ENCODE data around the gene TTC7B.

TTC7B gene

GRCh38 chr14:90580377-90581335 is 235.6 kb downstream of the TTC7B start:
- Histone ChIP-seq H3K36me3 (ENCODE audit: insufficient read depth, low read length) (no peaks in the 10 kb centered on the region), H3K27me3 (ENCODE audit: insufficient read depth, low read length) (no peaks in the 10 kb centered on the region), H2AFZ (ENCODE audit: low read depth, low read length) (no peak overlapping the region), H3K4me1 (ENCODE audit: insufficient read depth, low read length) (peaks cover 2% of the 10 kb centered on the region), H3K4me3 (ENCODE audit: low read length) (no peak overlapping the region), H3K9me3 (ENCODE audit: low read length) (no peaks in the 10 kb centered on the region)

GRCh38 chr14:90579816-90580215 is 236.4 kb downstream of the TTC7B start:
- Histone ChIP-seq H3K4me1 (ENCODE audit: insufficient read depth, low read length) (peaks cover 10% of the 10 kb centered on the region), H3K4me3 (ENCODE audit: low read length) (no peak overlapping the region), H2AFZ (ENCODE audit: low read depth, low read length) (no peak overlapping the region), H3K9me3 (ENCODE audit: low read length) (no peaks in the 10 kb centered on the region), H3K27me3 (ENCODE audit: insufficient read depth, low read length) (no peaks in the 10 kb centered on the region), H3K36me3 (ENCODE audit: insufficient read depth, low read length) (no peaks in the 10 kb centered on the region)

DNA sequence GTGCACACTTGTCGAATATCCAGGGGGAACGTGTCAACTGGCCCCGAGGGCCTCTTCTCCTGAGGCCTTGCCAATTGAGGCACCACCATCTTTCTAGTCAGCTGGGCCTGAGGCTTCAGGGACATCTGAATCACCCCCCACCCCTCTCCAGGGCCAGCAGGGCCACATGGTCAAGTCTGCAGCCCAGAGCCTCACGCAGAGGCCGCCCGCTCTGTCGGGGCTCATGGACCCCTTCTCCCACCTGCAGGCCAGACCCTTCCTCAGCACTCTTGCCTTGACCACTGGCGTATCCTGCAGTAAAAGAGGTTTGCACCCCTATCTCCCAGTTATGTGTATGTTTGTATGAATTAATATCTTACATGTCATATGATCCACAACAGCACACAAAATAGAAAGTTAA is 237.1 kb downstream of the TTC7B start:
- no peaks in the 10 kb centered on the region for H3K36me3 ChIP-seq (ENCODE audit: insufficient read depth, low read length)
- no peaks in the 10 kb centered on the region for H3K9me3 ChIP-seq (ENCODE audit: low read length)
- H3K4me3 ChIP-seq (ENCODE audit: low read length) = no peak overlapping the region
- H3K4me1 ChIP-seq (ENCODE audit: insufficient read depth, low read length) = peaks cover 18% of the 10 kb centered on the region
- no peak overlapping the region for H2AFZ ChIP-seq (ENCODE audit: low read depth, low read length)
- H3K27me3 ChIP-seq (ENCODE audit: insufficient read depth, low read length) = no peaks in the 10 kb centered on the region

GRCh38 chr14:90578283-90578985 is 237.8 kb downstream of the TTC7B start:
- H3K36me3 ChIP-seq (ENCODE audit: insufficient read depth, low read length) = no peaks in the 10 kb centered on the region
- H3K4me1 ChIP-seq (ENCODE audit: insufficient read depth, low read length) = peaks cover 22% of the 10 kb centered on the region
- H2AFZ ChIP-seq (ENCODE audit: low read depth, low read length) = no peak overlapping the region
- no peaks in the 10 kb centered on the region for H3K9me3 ChIP-seq (ENCODE audit: low read length)
- no peaks in the 10 kb centered on the region for H3K27me3 ChIP-seq (ENCODE audit: insufficient read depth, low read length)
- H3K4me3 ChIP-seq (ENCODE audit: low read length) = no peak overlapping the region

DNA sequence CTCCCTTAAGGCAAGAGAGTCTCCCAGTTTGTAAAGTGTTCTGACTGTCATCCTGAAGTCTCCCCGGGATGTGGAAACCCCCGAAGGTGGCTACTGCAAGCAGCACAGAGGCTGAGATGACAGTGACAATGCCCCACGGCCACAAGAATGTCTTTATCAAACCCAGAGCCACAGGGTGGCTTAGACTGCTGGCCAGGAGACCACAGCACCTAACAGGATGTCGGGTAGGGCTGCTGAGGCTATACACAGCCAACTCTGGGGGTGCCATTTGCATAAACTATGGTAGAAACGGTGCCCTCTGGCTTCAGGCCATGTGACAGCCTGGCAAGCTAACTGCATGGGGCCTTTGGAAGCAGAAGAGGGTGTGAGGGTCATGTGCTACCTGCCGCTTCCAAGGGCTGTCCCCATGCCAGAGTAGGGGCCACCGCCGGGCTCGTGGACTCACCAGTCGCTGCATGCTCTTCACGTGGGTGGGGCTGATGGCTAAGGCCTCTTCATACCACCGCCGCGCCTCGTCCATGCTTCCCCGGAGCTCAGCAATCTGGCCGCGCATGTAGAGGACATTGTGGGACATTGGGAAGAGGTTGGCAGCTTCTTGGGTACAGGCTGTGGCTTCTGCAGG is 238.5 kb downstream of the TTC7B start:
- Histone ChIP-seq H3K4me1 (ENCODE audit: insufficient read depth, low read length) (peaks cover 22% of the 10 kb centered on the region), H3K27me3 (ENCODE audit: insufficient read depth, low read length) (no peaks in the 10 kb centered on the region), H3K9me3 (ENCODE audit: low read length) (no peaks in the 10 kb centered on the region), H2AFZ (ENCODE audit: low read depth, low read length) (no peak overlapping the region), H3K36me3 (ENCODE audit: insufficient read depth, low read length) (no peaks in the 10 kb centered on the region), H3K4me3 (ENCODE audit: low read length) (no peak overlapping the region)

- H3K4me3 ChIP-seq (ENCODE audit: low read length) = no peak overlapping the region
- no peaks in the 10 kb centered on the region for H3K9me3 ChIP-seq (ENCODE audit: low read length)
- H3K36me3 ChIP-seq (ENCODE audit: insufficient read depth, low read length) = no peaks in the 10 kb centered on the region
- no peaks in the 10 kb centered on the region for H3K27me3 ChIP-seq (ENCODE audit: insufficient read depth, low read length)
- H2AFZ ChIP-seq (ENCODE audit: low read depth, low read length) = no peak overlapping the region
- H3K4me1 ChIP-seq (ENCODE audit: insufficient read depth, low read length) = peaks cover 22% of the 10 kb centered on the region
Measured at GRCh38 chr14:90576981-90577660, 239.1 kb downstream of the TTC7B start.

- Histone ChIP-seq H3K4me3 (ENCODE audit: low read length) (no peak overlapping the region), H2AFZ (ENCODE audit: low read depth, low read length) (no peak overlapping the region), H3K4me1 (ENCODE audit: insufficient read depth, low read length) (peaks cover 22% of the 10 kb centered on the region), H3K9me3 (ENCODE audit: low read length) (no peaks in the 10 kb centered on the region), H3K27me3 (ENCODE audit: insufficient read depth, low read length) (no peaks in the 10 kb centered on the region), H3K36me3 (ENCODE audit: insufficient read depth, low read length) (no peaks in the 10 kb centered on the region)
Measured at GRCh38 chr14:90576581-90576980, 239.6 kb downstream of the TTC7B start.

DNA sequence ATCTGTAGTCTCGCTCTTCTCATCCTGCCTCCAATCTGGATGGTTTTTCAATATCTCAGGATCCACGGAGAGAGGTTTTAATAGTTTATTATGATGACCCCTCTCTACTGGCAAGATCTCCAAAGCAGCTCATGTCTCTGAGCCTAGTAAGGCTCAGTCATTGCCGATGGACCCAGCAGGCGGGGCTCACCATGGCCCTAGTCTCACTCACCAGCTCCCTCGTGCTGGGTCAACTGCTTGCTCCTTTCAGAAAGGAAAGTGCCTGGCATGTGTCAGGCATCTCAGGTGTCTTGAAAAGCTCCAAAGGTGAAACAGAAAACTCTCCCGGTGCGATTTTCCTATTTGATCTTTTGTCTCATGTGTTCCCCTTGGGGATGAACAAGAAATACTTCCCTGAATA is 240.4 kb downstream of the TTC7B start:
- Histone ChIP-seq H3K27me3 (ENCODE audit: insufficient read depth, low read length) (no peaks in the 10 kb centered on the region), H3K4me1 (ENCODE audit: insufficient read depth, low read length) (peaks cover 22% of the 10 kb centered on the region), H3K4me3 (ENCODE audit: low read length) (no peak overlapping the region), H3K36me3 (ENCODE audit: insufficient read depth, low read length) (peaks cover 2% of the 10 kb centered on the region), H2AFZ (ENCODE audit: low read depth, low read length) (no peak overlapping the region), H3K9me3 (ENCODE audit: low read length) (no peaks in the 10 kb centered on the region)

DNA sequence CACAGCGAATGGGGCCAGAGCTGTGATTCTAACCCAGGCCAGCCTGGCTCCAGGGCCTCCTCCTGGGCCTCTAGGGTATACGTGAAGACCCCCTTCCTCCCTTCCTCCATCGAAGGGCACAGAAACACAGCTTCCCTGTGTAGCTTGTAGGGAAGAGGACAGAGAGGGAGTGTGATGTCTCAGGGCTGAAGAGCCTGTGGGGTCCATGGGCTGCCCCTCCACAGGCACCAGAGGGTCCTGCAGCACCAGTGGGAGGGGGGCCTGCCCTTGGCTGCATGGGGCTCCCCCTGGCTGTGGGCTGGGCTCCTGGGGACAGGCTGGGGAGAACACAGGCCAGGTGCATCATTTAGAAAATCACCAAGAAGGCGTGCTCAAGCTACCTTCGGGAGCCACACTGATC is 240.9 kb downstream of the TTC7B start:
- peaks cover 22% of the 10 kb centered on the region for H3K4me1 ChIP-seq (ENCODE audit: insufficient read depth, low read length)
- peaks cover 2% of the 10 kb centered on the region for H3K9me3 ChIP-seq (ENCODE audit: low read length)
- no peak overlapping the region for H3K4me3 ChIP-seq (ENCODE audit: low read length)

GRCh38 chr14:90574188-90575131 is 241.8 kb downstream of the TTC7B start:
- Histone ChIP-seq H3K27me3 (ENCODE audit: insufficient read depth, low read length) (no peaks in the 10 kb centered on the region), H2AFZ (ENCODE audit: low read depth, low read length) (no peak overlapping the region), H3K4me1 (ENCODE audit: insufficient read depth, low read length) (peaks cover 22% of the 10 kb centered on the region), H3K9me3 (ENCODE audit: low read length) (peaks cover 4% of the 10 kb centered on the region), H3K36me3 (ENCODE audit: insufficient read depth, low read length) (peaks cover 2% of the 10 kb centered on the region), H3K4me3 (ENCODE audit: low read length) (no peak overlapping the region)

More for the DNA sequence above, 240.9 kb downstream of the TTC7B start:
- H2AFZ ChIP-seq (ENCODE audit: low read depth, low read length) = no peak overlapping the region
- peaks cover 2% of the 10 kb centered on the region for H3K36me3 ChIP-seq (ENCODE audit: insufficient read depth, low read length)
- H3K27me3 ChIP-seq (ENCODE audit: insufficient read depth, low read length) = no peaks in the 10 kb centered on the region

DNA sequence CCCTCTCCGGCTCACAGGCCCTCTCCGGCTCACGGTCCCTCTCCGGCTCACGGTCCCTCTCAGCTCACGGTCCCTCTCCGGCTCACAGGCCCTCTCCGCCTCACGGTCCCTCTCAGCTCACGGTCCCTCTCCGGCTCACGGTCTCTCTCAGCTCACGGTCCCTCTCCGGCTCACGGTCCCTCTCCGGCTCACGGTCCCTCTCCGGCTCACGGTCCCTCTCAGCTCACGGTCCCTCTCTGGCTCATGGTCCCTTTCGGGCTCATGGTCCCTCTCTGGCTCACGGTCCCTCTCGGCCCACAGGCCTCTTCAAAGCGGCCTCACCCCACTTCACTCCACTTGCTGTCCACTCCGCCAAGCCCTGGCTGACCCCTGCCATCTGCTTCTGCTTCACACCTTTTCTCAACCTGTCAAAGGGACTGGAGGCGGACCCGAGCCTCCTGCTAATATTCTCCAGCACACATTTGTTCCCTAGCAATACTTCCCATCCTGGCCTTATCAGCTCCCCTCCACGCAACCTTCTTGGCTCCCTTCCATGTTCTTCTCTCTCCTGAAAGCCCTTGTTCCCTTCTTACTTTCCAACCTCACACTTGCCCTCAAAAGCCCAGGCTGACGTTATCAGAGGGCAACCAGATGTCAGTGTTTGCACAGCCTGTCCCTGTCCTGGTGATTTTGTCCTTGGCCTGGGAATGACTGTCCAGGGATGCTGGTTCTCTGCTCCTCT is 242.7 kb downstream of the TTC7B start:
- H3K4me3 ChIP-seq (ENCODE audit: low read length) = no peak overlapping the region
- no peak overlapping the region for H2AFZ ChIP-seq (ENCODE audit: low read depth, low read length)
- peaks cover 2% of the 10 kb centered on the region for H3K36me3 ChIP-seq (ENCODE audit: insufficient read depth, low read length)
- H3K4me1 ChIP-seq (ENCODE audit: insufficient read depth, low read length) = peaks cover 22% of the 10 kb centered on the region
- peaks cover 4% of the 10 kb centered on the region for H3K9me3 ChIP-seq (ENCODE audit: low read length)
- no peaks in the 10 kb centered on the region for H3K27me3 ChIP-seq (ENCODE audit: insufficient read depth, low read length)
